CD4-positive, alpha-beta T cell treated with Interleukin-21 for 1 hour (primary cell): ENCODE measurements around the gene BCO1.
A peak's percentile ranks its signal among the peaks of the same experiment; 100 is the strongest.

Experiments
- DNase-seq: peaks from one replicate; pipeline ENCODE4 v3.0.0-alpha.2; 2020

The BCO1 gene

DNA sequence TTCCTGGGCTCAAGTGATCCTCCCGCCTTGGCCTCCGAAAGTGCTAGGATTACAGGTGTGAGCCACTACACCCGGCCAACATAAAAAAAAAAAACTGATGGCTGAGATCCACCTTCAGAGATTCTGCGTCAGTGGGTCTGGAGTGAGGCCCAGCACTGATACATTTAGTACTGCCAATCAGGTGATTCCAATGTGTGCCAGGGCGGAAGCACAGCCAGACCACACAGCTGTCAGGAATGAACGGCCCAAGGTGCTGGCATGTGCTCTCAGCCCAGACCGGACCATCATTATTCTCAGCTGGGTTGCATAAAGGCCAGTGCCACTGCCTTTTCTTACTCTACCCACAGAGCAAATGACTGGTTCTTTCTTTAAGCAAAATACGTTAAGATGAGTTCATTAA, 1.2 kb upstream of the BCO1 start:
- no peak for DNase-seq

DNA sequence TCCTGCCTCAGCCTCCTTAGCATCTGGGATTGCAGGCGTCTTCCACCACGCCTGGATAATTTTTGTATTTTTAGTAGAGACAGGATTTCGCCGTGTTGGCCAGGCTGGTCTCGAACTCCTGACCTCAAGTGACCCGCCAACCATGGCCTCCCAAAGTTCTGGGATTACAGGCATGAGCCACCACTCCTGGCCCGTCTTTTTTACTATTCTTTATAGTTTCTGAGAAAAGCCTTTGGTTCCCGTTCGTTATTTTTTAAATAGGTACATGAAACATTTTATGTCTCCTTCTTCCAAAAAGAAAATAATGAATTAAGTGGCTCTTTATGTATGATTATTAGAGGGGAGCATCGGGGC, 570 bp upstream of the BCO1 start:
- DNase-seq = no peak

DNA sequence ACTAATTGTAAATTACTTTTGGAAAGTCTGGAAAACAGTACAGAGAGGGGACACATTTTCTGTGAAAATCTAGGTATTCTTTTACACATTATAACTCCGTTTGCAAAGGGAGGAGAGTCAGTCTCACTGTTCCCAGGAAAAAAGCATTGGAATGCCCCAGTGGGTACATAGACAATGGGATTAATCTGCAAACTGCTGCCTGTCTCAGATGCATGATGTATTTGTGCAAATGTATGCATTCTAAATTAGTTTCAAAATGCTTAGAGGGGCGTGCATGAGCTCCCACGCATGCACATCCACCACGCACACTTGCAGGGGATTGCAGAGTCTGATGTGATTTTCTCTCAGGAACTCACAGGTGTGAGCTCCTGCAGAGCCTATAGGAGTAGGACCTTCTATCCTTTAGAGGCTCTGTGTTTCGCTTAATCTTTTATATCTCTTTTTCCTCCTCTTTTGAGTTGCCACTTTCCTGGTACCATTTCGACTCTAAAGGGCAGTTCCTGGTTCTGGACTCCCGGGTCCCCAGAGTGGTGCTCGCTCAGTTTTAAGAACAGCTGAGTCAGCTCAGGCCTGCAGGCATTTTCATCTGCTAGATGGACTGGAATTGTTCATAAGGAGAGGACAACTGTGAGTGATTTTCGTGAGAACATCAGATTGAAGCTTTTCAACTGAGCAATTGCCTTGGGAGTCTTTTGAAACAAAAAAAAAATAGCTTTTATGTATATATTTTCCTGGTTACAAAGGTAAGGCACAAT, 1.1 kb downstream of the BCO1 start:
- no peak for DNase-seq

DNA sequence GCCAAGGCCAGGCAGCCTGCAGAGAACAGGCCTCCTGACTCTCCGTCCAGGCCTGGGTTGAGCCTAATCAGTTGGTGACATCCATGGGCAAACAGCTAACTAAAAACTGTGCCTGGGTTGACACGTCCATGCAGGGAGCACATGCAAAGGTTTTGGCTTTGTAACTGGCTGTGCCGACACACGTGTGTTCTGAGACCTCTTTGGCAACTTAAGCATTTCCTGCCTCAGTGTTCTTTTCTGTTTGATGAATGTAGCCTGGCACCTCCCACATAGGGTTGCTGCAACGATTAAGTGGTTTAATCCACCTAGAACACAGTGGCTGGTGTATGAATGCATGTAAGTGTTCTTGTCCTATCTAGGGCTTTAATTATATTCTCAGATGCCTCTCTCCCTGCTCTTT, 3.2 kb downstream of the BCO1 start:
- DNase-seq = no peak

DNA sequence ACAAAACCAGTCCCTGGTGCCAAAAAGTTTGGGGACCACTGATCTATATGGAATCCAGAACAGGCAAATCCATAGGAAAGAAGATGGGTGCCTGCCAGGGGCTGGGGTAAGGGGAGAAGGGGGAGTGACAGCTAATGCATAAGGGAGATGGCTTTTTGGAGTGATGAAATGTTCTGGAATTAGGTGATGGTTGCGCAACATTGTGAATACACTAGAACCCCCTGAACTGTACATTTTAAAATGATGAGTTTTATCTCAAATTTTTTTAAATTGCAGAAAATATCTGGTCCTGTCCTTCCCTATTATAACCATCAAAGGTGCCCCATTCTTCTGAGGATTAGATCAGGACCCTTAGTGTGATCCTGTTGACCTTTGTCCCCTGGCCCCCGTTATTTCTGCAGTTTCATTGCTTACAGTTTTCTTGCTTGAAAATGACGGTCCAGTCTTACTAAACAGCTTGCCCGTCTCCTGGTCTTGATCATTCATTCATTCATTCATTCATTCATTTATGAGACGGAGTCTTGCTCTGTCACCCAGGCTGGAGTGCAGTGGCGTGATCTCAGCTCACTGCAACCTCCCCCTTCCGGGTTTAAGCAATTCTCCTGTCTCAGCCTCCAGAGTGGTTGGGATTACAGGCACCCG, 4.6 kb downstream of the BCO1 start:
- DNase-seq = no peak

DNA sequence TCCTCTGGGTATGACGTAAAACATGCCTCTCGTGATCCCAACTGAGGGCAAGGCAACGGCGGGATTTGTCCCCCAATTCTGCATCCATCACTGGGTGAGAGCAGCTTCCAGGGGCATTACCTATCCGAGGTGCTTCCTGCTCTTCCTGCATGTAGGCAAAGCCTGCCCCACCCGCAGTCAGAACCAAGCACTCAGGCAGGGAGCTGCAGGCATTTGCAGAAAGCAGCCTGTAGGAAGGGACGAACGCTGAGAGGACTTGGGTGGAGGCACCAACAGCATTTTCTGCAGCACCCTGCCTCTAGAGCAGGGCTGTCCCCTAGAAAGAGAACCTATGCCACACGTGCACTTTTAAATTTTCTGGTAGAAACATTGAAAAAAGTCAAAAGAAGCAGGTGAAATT, 5.5 kb downstream of the BCO1 start:
- DNase-seq = no peak

DNA sequence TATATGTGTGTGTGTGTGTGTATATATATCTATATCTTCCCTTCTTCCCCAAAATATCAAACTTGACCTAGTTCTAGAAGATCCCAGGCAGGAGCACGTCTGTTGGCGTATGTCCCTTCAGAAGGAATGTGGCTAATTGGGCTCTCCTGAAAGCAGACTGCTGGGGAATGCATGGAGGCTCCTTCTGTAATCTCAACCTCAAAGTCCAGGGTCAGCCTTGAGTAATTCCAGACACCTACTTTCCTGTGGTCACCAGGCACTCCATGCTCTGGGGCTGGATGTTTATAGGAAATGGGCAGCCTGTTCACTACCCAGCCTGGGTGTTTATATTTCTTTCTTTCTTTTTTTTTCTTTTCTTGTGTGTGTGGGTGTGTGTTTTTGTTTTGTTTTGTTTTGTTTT, 13.4 kb downstream of the BCO1 start:
- no peak for DNase-seq

DNA sequence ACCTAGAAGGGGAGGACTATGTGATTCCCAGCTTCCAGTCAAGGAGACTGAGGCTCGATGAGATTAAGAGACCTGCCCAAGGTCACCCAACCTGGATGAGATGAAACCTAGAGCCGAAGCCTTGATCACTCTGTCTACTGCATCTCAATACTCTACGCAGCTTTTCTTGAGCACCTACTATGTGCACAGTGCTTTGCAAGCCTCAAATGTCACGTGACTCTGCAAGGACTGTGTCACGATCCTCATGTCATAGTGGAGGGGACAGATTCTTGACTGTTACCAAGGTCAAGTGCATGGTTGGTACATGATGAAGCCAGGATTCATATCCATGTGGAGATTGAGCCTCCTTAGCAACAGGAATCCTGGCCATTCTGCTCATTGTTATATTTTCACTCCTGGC, 14.7 kb downstream of the BCO1 start:
- DNase-seq = no peak

DNA sequence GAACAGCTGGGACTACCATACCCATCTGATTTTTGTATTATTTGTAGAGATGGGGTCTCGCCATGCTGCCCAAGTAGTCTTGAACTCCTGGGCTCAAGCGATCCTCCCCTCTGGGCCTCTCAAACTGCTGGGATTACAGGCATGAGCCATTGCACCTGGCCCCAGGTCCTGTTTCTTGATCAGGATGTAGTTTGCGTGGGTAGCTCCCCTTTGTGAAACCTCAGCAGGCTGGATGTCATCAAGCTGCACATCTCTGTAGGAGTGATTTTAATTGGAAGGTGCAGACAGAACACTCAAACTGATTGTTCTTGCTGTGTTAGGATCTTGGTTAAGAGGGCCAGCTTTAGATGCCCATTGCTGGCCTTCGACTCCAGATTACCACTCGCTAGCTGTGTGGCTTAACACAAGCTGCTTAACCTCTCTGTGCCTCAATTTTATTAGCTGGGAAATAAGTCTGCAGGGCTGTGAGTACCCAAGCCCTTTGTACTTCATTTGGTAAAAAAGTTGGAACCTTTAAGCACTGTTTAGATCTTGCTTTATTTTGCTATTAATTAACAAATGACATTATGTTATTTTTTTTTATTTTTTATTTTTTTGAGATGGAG, 16.5 kb downstream of the BCO1 start:
- no peak for DNase-seq

DNA sequence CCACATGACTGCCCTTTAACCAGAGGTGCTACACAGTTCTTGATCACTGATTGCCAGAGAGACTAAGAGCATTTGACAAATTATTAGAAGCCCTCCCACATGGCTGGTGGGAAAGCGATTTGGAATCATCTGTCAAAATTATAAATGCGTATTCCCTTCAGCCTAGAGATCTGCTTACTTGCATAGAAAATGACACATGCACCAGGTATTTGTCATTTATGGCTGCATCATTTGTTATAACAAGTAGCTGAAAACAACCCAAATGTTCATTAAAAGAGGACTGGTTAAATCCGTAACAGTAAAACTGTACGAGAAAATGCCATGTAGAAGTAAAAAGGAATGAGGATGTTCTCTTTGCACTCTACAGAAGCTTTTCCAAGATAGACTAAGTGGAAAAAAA, 21.4 kb downstream of the BCO1 start:
- DNase-seq = no peak

DNA sequence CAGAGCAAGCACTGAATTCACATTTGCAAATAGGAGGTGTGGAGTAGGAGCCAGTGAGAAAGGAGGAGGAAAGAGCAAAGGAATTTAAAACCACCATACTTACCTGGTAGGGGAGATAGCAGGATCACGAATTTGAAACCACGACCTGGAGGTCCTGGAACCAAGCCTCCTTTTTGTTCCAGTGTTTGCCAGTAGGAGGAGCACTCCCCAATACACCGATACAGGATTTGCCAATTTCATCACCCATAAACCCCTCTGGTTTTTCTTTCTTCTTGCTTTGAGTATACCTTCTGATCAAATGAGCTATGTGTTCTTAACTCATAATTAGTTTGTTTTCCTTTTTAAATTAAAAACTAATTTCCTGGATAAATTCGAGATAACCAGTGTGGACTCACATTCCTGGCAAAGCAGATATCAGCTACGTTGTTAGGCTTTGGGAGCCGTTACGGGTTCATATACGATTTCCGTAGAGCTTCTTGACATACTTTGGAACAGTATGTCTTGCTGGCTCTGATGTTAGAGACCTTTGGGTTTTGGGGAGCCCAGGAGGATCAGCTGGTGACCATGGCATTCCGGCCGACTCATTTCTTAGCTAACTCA, 22.7 kb downstream of the BCO1 start:
- DNase-seq = peak; percentile 26

DNA sequence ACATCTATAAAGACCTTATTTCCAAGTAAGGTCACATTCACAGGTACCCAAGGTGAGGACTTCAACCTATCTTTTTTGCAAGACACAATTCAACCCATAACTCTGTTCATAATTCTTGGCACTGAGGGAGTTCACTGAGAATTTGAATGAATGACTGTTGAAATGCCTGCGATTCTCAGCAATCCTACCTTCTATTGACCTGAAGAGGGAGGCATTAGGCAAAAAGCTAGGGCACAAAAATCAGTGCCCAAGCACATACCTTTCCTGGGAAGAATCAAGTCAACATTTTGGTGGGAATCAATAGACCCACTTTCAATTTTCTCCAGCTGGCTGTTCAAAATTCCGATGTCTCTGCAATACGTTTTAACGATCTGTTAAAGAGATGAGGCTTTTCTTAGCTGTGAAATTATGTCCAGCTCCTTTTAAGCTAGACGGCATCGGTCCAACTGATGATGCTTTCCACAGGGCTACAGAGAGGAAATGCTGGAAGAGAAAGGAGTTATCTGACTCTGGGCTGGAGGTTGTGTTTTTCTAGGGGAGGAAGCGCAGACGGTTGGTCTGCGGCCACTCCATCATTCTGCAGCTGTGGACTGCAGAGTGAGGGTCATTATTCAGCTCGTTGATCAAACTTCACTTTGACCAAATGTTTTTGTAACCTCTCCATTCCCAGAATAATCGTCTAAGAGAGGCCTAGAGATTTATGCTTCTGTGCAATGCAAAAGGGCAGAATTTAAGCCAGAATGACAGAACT, 25.2 kb downstream of the BCO1 start:
- DNase-seq = no peak

DNA sequence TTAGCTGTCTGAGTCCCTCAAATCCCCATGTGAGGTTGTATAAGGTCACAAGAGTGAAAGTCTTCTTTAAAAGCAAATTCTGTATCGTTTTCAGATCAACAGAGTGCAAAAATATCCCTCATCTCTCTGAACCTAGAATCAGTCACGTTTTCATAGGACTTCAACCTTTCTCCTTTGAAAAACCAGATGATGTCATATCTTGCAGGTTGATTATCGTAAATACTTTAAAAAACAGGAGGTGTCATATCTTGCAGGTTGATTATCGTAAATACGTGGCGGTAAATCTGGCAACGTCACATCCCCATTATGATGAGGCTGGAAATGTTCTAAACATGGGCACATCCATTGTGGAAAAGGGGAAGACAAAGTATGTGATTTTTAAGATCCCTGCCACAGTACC, 25.9 kb downstream of the BCO1 start:
- no peak for DNase-seq

DNA sequence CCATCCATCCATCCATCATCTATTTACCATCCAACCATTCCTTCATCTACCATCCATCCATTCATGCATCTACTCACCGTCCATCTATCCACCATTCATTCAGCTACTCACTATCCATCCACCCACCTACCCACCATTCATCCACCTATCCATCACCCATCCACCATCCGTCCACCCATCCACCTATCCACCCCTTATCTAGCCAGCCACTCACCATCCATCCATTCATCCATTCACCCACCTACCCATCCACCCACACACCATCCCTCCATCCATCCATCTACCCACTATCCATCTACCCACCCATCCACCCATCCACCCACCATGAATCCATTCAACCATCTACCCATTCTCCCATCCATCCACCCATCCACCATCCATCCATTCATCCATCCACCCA, 26.6 kb downstream of the BCO1 start:
- no peak for DNase-seq

DNA sequence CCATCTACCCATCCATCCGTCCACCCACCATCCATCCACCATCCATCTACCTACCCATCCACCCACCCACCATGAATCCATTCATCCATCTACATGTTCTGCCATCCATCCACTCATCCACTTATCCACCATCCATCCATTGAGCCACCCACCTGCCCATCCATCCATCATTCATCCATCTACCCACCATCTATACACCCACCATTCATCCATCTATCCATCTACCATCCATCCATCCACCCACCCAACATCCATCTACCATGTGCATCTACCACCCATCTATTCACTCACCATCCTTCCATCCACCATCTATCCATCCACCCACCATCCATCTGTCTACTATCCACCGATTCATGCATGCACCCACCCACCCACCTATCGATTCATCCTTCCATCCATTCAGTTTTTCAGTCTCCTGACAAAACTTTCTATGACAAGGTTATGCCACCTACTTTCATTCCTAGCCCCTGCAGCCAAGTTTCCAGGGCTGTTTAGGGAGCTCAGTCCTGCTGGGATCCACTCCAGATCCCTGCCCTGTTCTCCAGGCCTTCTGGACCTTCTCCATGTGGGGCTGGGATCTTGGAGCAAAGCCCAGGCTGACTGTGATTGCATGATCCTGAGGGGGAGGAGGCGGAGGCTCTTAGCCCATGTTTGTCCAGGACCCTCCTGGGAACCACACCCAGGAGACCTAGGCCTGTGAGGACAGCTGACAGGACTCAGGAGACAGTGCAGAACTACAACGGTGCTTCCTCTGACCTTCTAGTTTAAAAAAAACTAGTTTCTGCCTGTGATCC, 27.4 kb downstream of the BCO1 start:
- DNase-seq = no peak

DNA sequence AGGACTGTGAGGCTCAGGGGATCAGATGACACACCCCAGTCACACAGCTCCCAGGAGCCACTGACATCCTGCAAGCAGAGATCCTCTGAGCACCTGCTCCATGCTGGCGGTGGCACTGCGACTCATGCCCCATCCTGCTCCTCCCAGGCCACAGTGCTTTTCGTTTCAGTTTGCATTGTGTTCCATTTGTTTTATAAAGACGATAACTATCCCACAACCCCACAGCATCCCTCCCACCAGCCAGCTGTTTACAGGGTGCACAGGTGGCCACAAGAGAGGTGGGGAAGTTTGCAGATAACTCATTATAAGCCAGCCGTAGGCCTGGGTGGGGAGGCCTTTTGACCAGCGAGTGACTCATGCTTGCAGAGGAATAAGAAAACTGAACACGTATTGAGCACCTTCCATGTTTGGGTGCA, 28.2 kb downstream of the BCO1 start:
- DNase-seq = no peak

DNA sequence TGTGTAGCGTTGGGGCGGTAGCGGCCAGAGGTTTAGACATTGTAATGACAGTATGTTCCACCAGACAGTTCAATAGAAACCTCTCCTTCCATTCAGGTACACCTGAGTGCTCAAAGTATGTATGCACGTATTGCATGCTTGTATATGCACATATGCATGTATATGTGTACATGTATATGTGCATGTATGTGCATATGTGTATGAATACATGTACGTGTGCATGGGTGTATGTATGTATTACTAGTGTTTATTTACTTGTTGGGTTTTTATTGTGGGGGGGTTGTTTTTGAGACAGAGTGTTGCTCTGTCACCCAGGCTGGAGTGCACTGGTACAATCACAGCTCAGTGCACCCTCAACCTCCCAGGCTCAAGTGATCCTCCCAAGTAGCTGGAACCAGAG, 30.0 kb downstream of the BCO1 start:
- DNase-seq = no peak

DNA sequence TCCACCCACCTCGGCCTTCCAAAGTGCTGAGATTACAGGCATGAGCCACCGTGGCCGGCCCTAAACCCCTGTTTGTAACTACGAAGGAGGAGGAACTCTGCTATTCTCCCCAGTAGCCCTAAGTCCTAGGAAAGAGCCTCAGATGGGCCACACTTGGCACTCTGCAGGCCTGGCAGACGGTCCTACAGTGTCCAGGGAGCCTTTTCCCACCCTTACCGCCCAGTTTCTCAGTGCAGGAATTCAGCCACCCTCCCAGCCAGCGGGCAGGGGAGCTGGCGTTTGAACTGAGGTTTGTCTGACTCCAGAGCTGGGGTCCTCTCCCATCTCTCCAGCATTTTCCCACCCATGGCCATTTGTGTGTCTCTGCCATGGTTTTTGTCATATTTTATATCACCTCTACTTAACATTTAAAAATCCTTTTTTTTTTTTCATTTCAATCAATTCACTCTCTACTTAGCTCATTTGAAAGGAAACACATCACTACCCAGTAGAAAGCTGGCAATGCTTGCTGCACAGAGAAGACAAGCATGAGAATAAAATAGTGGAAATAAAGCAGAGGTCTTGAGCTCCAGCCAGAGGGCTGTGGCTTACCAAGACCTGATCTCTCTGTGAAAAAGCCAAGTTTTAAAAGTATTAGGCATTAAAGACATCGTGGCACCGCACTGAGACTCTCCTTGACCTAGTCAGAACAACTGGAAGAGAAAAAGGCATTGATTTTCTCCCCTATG, 34.9 kb downstream of the BCO1 start:
- no peak for DNase-seq

DNA sequence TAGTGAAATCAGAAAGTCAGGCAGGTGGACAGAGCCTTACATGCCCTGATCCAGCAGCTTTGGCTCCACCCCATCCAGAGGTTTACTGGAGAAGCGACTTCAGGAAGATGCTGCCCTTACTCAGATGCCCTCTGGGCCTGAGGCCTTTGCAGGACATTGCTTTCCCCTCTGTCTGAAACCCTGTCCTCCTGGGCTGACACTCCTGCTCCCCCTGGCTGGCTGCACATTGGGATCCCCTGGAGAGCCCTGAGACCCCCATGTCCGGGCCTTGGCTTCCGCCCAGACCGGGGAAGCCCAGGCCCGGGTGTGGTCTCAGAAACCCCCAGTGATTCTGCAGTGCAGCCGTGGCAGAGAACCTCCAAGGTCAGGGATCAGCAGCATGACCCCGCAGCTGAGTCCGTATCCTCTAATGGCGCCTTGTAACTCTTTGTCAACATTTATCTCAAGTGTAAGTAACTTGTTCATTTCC, 36.6 kb downstream of the BCO1 start:
- DNase-seq = no peak

DNA sequence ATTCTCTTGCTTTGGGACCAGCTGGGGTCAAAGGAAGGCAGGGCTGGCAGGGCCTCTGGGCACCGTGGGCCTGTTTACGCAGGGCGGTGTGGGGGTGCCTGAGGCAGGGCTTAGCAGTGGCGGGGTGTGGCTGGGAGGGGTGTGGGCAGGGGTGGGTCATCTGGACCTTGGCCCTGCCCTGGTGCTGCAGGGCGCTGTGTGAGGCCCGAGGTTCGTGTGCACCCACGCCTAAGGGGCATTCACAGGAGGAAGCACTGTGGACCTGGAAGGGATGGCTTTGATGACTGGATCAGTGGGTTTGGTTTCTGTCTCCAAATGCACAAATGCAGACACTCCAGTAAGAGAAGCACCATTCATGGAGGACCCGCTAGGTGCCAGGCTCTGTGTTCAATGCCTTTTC, 37.3 kb downstream of the BCO1 start:
- DNase-seq = no peak

DNA sequence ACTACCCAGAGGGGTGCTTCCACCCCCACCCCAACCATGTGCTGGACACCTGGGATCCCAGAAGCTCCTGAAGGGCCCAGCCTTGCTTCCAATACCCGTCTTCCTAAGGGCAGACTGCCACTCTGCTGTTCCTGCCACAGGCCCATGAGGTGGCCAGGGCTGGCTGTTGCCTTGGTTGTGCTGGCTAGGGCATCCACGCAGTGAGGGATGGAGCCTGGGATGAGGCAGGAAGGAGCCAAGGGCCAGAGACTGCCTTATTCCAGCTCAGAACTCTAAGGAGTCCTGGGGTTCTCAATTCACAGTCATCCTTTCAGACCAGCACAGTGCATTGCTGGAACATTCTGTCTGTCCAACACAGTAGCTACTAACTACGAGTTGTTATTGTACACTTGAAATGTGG, 37.8 kb downstream of the BCO1 start:
- DNase-seq = no peak
